ENCODE measurements around the gene TACR2. TPM values are rescaled to one million over a fixed set of nuclear protein-coding genes. Genes with fewer than 3 reads are reported as not detected.

The TACR2 gene
- total RNA-seq, 1 donor from 2014 or later: 6.1 TPM

GRCh38 chr10:69398466-69398865 is 18.3 kb downstream of the TACR2 start:
- H3K27ac ChIP-seq: peak overlapping the region; percentile 40
- H3K27me3 ChIP-seq: no peaks in the 10 kb centered on the region
- H3K36me3 ChIP-seq: peaks cover 0 to 59% of the 10 kb centered on the region in 2 donors

GRCh38 chr10:69397972-69398371 is 18.7 kb downstream of the TACR2 start:
- no peak overlapping the region for H3K27ac ChIP-seq
- H3K4me3 ChIP-seq: no peak overlapping the region
- H3K27me3 ChIP-seq: no peaks in the 10 kb centered on the region
- intact Hi-C loops (cut with DNase I): no loop called here
- no peak for DNase-seq (ENCODE audit: extremely low spot score in 2 of 2)
- peaks cover 17% of the 10 kb centered on the region for H3K4me1 ChIP-seq
- H3K36me3 ChIP-seq: peaks cover 0 to 59% of the 10 kb centered on the region in 2 donors
- no peak for TF ChIP-seq POLR2AphosphoS5 (IDR thresholded peaks at IDR 0.05; ENCODE audit: insufficient read depth in 1 of 2, low read depth in 1 of 2)
- TF ChIP-seq CTCF (IDR thresholded peaks at IDR 0.05): no peak
- TF ChIP-seq POLR2A (IDR thresholded peaks at IDR 0.05): no peak
- no peaks in the 10 kb centered on the region for H3K9me3 ChIP-seq

More at GRCh38 chr10:69398466-69398865, 18.3 kb downstream of the TACR2 start:
- Histone ChIP-seq H3K4me1 (peaks cover 22% of the 10 kb centered on the region), H3K4me3 (no peak overlapping the region), H3K9me3 (no peaks in the 10 kb centered on the region)
- DNase-seq (ENCODE audit: extremely low spot score in 2 of 2): no peak
- intact Hi-C loops (cut with DNase I): no loop called here
- no peak for TF ChIP-seq CTCF (IDR thresholded peaks at IDR 0.05)
- no peak for TF ChIP-seq POLR2A (IDR thresholded peaks at IDR 0.05)
- no peak for TF ChIP-seq POLR2AphosphoS5 (IDR thresholded peaks at IDR 0.05; ENCODE audit: insufficient read depth in 1 of 2, low read depth in 1 of 2)

- no peak for TF ChIP-seq CTCF (IDR thresholded peaks at IDR 0.05)
- no peak for TF ChIP-seq POLR2A (IDR thresholded peaks at IDR 0.05)
- TF ChIP-seq POLR2AphosphoS5 (IDR thresholded peaks at IDR 0.05; ENCODE audit: insufficient read depth in 1 of 2, low read depth in 1 of 2): no peak
- no peaks in the 10 kb centered on the region for H3K9me3 ChIP-seq
- peaks cover 0 to 55% of the 10 kb centered on the region in 2 donors for H3K36me3 ChIP-seq
- H3K4me3 ChIP-seq: no peak overlapping the region
- no peak overlapping the region for H3K27ac ChIP-seq
- H3K27me3 ChIP-seq: no peaks in the 10 kb centered on the region
- no peak for DNase-seq (ENCODE audit: extremely low spot score in 2 of 2)
- intact Hi-C loops (cut with DNase I): no loop called here
- peaks cover 36% of the 10 kb centered on the region for H3K4me1 ChIP-seq
These were observed 22.7 kb downstream of the TACR2 start for GRCh38 chr10:69394020-69394419.

GRCh38 chr10:69392481-69393000 is 24.2 kb downstream of the TACR2 start:
- Histone ChIP-seq H3K4me1 (peaks cover 28% of the 10 kb centered on the region), H3K36me3 (peaks cover 0 to 56% of the 10 kb centered on the region in 2 donors), H3K4me3 (no peak overlapping the region), H3K27ac (peak overlapping the region; percentile 45), H3K27me3 (no peaks in the 10 kb centered on the region), H3K9me3 (no peaks in the 10 kb centered on the region)
- DNase-seq (ENCODE audit: extremely low spot score in 2 of 2): no peak
- peak; percentile 91 to 98 (median 97) for TF ChIP-seq CTCF (IDR thresholded peaks at IDR 0.05)
- peak; percentile 41 for TF ChIP-seq POLR2AphosphoS5 (IDR thresholded peaks at IDR 0.05; ENCODE audit: insufficient read depth in 1 of 2, low read depth in 1 of 2)
- TF ChIP-seq POLR2A (IDR thresholded peaks at IDR 0.05): no peak
- intact Hi-C loops (cut with DNase I): loop anchor here (2.0 kb wide), 1 partner anchor 156 kb away; no protein-coding TSS in a partner anchor

GRCh38 chr10:69391158-69391557 is 25.6 kb downstream of the TACR2 start:
- intact Hi-C loops (cut with DNase I): no loop called here
- Histone ChIP-seq H3K4me3 (no peak overlapping the region), H3K27ac (no peak overlapping the region)

More at GRCh38 chr10:69391158-69391557, 25.6 kb downstream of the TACR2 start:
- Histone ChIP-seq H3K27me3 (no peaks in the 10 kb centered on the region), H3K4me1 (peaks cover 42% of the 10 kb centered on the region), H3K9me3 (no peaks in the 10 kb centered on the region), H3K36me3 (peaks cover 0 to 58% of the 10 kb centered on the region in 2 donors)
- TF ChIP-seq POLR2AphosphoS5 (IDR thresholded peaks at IDR 0.05; ENCODE audit: insufficient read depth in 1 of 2, low read depth in 1 of 2) (no peak), POLR2A (IDR thresholded peaks at IDR 0.05) (no peak), CTCF (IDR thresholded peaks at IDR 0.05) (no peak)
- no peak for DNase-seq (ENCODE audit: extremely low spot score in 2 of 2)

Measured in vagina (tissue), 2 donors.